Measurements from ENCODE around the gene SLC25A13. TPM values are rescaled to one million over a fixed set of nuclear protein-coding genes. Genes with fewer than 3 reads are reported as not detected.

Gene SLC25A13
- total RNA-seq, 1 experiment from 2014 or later = 71.7 TPM

- DNase-seq = no peak
- H3K4ac ChIP-seq (ENCODE audit: low read depth, low read length) = no peak overlapping the region
- TF ChIP-seq, protein P1, sequence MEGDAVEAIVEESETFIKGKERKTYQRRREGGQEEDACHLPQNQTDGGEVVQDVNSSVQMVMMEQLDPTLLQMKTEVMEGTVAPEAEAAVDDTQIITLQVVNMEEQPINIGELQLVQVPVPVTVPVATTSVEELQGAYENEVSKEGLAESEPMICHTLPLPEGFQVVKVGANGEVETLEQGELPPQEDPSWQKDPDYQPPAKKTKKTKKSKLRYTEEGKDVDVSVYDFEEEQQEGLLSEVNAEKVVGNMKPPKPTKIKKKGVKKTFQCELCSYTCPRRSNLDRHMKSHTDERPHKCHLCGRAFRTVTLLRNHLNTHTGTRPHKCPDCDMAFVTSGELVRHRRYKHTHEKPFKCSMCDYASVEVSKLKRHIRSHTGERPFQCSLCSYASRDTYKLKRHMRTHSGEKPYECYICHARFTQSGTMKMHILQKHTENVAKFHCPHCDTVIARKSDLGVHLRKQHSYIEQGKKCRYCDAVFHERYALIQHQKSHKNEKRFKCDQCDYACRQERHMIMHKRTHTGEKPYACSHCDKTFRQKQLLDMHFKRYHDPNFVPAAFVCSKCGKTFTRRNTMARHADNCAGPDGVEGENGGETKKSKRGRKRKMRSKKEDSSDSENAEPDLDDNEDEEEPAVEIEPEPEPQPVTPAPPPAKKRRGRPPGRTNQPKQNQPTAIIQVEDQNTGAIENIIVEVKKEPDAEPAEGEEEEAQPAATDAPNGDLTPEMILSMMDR (conservative IDR thresholded peaks at IDR 0.05) = no peak
- no peak overlapping the region for H3K14ac ChIP-seq (ENCODE audit: insufficient read depth, low read length)
- H2AK5ac ChIP-seq (ENCODE audit: insufficient read length, low read length) = no peak overlapping the region
- H3K79me2 ChIP-seq (ENCODE audit: insufficient read depth, low read length) = peaks cover 8% of the 10 kb centered on the region; the same call in 1 of the 2 replicates
- H4K8ac ChIP-seq (replicated peaks; ENCODE audit: insufficient read length, low read depth, low read length) = no peak overlapping the region
- H2BK15ac ChIP-seq (ENCODE audit: low read depth, low read length) = no peak overlapping the region
- no peak overlapping the region for H3K9ac ChIP-seq (ENCODE audit: extremely low read depth, insufficient read length, low read length)
- peaks cover 10% of the 10 kb centered on the region; the same call in 1 of the 2 replicates for H3K4me1 ChIP-seq (ENCODE audit: insufficient read depth, low read length)
- H3K9me3 ChIP-seq (ENCODE audit: control insufficient read depth, low read depth, low read length) = no peaks in the 10 kb centered on the region
- Mint-ChIP-seq H3K27ac (no peak overlapping the region), H3K27me3 (ENCODE audit: low read depth) (no peaks in the 10 kb centered on the region), H3K4me3 (no peak overlapping the region), H3K36me3 (ENCODE audit: insufficient read depth in 1 of 3, low read depth in 3 of 3) (peaks cover 0 to 5% (median 2%) of the 10 kb centered on the region in 3 experiments; a peak in 3 of 7 replicates), H3K9me3 (no peaks in the 10 kb centered on the region), H3K4me1 (peaks cover 24 to 39% of the 10 kb centered on the region in 2 experiments)
- H2AFZ ChIP-seq (ENCODE audit: low read length) = no peak overlapping the region
- no peaks in the 10 kb centered on the region for H3K23me2 ChIP-seq (ENCODE audit: insufficient read length, low read depth, low read length, poor library complexity, severe bottlenecking)
- H3T11ph ChIP-seq (ENCODE audit: low read length) = no peak overlapping the region
- H3K56ac ChIP-seq (ENCODE audit: insufficient read length, low read depth, low read length) = no peak overlapping the region
- H3K27me3 ChIP-seq (ENCODE audit: insufficient read depth, low read length) = no peaks in the 10 kb centered on the region
- H2BK5ac ChIP-seq (ENCODE audit: insufficient read length, low read length) = no peak overlapping the region
- no peak overlapping the region for H2BK12ac ChIP-seq (ENCODE audit: insufficient read length, low read depth, low read length)
- no peaks in the 10 kb centered on the region for H3K79me1 ChIP-seq (ENCODE audit: insufficient read depth, low read depth, low read length, poor library complexity, severe bottlenecking)
- no peak overlapping the region for H2BK120ac ChIP-seq (ENCODE audit: low read depth, low read length, poor library complexity, severe bottlenecking)
- no peak overlapping the region for H2BK20ac ChIP-seq (ENCODE audit: low read depth, low read length, poor library complexity, severe bottlenecking)
- H4K91ac ChIP-seq (ENCODE audit: insufficient read length, low read depth, low read length) = no peak overlapping the region
- no peak overlapping the region for H3K27ac ChIP-seq (ENCODE audit: insufficient read length, low read depth, low read length)
- no peak overlapping the region for H3K4me2 ChIP-seq (ENCODE audit: insufficient read depth, insufficient read length, low read length)
- no peaks in the 10 kb centered on the region for H4K20me1 ChIP-seq (ENCODE audit: control insufficient read depth, insufficient read depth, insufficient read length)
- no peak overlapping the region for H3K18ac ChIP-seq (ENCODE audit: insufficient read length, low read depth, low read length)
- H3K23ac ChIP-seq (ENCODE audit: insufficient read length, low read depth, low read length) = no peak overlapping the region
- no peak overlapping the region for H4K5ac ChIP-seq (ENCODE audit: insufficient read length, low read depth, low read length)
Measured at GRCh38 chr7:96315125-96315512, 6.8 kb downstream of the SLC25A13 start.

All from H9 (cell line).